Upper lobe of left lung (tissue), 4 donors: ENCODE data around the gene PPL.

Source experiments
- POLR2A ChIP-seq, 4 donors: fragments of 450-650 bp; IDR thresholded peaks; one replicate each; pipeline ENCODE4 v1.5.1; 2016 to 2017; ENCODE audit warnings: antibody characterized with exemption in 4 of 4, mild to moderate bottlenecking in 2 of 4
- TF ChIP-seq, protein P1 (sequence below), 6 experiments: fragments of 450-650 bp in 4 of 6; fragments of 200-600 bp in 2 of 6; sonication (generic) in 2 of 6; IDR thresholded peaks; one replicate each; pipeline ENCODE4 v1.5.1; 2016 to 2019; ENCODE audit warnings: antibody characterized with exemption in 6 of 6

DNA sequence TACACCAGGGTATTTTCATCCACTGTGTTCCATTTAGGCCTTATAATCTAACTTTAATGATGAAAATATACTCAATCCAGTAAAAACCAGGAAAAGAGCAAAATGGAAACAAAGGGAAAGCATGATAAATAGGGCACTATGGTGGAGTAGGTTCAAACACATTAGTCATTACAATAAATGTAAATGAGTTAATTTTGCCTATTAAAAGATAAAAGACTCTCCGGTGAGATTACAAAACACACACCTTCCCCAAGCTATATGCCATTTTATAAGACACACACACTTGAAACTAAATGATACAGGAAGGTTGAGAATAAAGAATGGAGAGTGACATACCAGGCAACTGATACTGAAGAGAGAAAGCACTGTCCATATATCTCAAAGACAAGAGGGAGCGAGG, 10.0 kb downstream of the PPL start:
- TF ChIP-seq, protein P1, sequence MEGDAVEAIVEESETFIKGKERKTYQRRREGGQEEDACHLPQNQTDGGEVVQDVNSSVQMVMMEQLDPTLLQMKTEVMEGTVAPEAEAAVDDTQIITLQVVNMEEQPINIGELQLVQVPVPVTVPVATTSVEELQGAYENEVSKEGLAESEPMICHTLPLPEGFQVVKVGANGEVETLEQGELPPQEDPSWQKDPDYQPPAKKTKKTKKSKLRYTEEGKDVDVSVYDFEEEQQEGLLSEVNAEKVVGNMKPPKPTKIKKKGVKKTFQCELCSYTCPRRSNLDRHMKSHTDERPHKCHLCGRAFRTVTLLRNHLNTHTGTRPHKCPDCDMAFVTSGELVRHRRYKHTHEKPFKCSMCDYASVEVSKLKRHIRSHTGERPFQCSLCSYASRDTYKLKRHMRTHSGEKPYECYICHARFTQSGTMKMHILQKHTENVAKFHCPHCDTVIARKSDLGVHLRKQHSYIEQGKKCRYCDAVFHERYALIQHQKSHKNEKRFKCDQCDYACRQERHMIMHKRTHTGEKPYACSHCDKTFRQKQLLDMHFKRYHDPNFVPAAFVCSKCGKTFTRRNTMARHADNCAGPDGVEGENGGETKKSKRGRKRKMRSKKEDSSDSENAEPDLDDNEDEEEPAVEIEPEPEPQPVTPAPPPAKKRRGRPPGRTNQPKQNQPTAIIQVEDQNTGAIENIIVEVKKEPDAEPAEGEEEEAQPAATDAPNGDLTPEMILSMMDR (IDR thresholded peaks at IDR 0.05) = no peak
- no peak for TF ChIP-seq POLR2A (IDR thresholded peaks at IDR 0.05)
